Measurements from ENCODE around the gene SGTA. TPM values are rescaled to one million over a fixed set of nuclear protein-coding genes. Genes with fewer than 3 reads are reported as not detected.
A peak's percentile ranks its signal among the peaks of the same experiment; 100 is the strongest.

Gene SGTA
- total and polyA plus RNA-seq, 2 of the 13 experiments (the other 11 are each of a cell fraction or from before 2014, with no cell fraction given): 43.9 to 47.4 TPM

DNA sequence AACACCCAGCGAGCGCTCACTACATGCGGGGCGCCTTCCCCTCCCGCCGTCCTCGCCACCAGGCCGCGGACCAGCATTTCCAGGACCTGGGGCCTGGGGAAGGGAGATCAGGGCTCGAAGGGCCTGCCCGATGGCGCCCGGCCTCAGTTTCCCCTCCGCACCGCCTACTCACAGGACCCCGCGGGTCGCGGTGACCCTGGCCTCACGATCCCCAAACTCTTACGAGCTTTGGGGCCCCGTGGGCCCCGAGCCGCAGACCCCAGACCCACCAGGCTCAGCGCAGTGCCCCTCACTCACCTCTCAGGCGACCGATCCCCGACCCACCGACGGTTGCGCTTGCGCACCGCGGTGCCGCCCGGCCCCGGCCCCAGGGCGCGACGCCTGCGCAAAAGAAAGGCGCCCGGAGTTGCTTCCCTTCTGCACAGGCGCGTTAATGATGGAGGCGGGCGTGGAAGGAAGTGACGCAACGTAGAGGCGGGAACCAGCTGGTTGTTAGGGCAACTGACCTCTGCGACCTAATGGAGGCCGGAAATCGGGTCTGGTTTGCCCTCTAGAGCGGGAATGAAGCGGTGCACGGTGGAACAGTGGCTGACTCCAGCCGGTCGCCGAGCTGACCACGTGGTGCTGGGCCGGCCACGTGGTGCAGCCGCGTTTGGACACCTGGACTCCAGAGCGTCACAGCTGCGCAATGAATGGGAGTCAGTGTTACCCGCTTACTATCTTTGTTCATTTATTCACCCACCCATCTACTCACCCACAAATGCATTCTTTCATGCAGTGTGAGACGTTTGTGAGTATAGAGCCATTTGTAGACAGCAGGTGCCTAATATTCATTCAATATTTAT lies at the start of gene SGTA (continued):
- TF ChIP-seq, protein P1, sequence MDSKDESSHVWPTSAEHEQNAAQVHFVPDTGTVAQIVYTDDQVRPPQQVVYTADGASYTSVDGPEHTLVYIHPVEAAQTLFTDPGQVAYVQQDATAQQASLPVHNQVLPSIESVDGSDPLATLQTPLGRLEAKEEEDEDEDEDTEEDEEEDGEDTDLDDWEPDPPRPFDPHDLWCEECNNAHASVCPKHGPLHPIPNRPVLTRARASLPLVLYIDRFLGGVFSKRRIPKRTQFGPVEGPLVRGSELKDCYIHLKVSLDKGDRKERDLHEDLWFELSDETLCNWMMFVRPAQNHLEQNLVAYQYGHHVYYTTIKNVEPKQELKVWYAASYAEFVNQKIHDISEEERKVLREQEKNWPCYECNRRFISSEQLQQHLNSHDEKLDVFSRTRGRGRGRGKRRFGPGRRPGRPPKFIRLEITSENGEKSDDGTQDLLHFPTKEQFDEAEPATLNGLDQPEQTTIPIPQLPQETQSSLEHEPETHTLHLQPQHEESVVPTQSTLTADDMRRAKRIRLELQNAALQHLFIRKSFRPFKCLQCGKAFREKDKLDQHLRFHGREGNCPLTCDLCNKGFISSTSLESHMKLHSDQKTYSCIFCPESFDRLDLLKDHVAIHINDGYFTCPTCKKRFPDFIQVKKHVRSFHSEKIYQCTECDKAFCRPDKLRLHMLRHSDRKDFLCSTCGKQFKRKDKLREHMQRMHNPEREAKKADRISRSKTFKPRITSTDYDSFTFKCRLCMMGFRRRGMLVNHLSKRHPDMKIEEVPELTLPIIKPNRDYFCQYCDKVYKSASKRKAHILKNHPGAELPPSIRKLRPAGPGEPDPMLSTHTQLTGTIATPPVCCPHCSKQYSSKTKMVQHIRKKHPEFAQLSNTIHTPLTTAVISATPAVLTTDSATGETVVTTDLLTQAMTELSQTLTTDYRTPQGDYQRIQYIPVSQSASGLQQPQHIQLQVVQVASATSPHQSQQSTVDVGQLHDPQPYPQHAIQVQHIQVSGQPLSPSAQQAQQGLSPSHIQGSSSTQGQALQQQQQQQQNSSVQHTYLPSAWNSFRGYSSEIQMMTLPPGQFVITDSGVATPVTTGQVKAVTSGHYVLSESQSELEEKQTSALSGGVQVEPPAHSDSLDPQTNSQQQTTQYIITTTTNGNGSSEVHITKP (CRISPR knock-in tag; IDR thresholded peaks at IDR 0.05; ENCODE audit: low read depth): peak; percentile 62; the same call in 1 of the 2 replicates
- TF ChIP-seq, protein P2, sequence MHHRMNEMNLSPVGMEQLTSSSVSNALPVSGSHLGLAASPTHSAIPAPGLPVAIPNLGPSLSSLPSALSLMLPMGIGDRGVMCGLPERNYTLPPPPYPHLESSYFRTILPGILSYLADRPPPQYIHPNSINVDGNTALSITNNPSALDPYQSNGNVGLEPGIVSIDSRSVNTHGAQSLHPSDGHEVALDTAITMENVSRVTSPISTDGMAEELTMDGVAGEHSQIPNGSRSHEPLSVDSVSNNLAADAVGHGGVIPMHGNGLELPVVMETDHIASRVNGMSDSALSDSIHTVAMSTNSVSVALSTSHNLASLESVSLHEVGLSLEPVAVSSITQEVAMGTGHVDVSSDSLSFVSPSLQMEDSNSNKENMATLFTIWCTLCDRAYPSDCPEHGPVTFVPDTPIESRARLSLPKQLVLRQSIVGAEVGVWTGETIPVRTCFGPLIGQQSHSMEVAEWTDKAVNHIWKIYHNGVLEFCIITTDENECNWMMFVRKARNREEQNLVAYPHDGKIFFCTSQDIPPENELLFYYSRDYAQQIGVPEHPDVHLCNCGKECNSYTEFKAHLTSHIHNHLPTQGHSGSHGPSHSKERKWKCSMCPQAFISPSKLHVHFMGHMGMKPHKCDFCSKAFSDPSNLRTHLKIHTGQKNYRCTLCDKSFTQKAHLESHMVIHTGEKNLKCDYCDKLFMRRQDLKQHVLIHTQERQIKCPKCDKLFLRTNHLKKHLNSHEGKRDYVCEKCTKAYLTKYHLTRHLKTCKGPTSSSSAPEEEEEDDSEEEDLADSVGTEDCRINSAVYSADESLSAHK (CRISPR knock-in tag; IDR thresholded peaks at IDR 0.05; ENCODE audit: borderline replicate concordance): peak; percentile 70; the same call in 1 of the 2 replicates
- TF ChIP-seq ZNF501 (CRISPR knock-in tag; IDR thresholded peaks at IDR 0.05) (peak; percentile 94), ELF4 (CRISPR knock-in tag; IDR thresholded peaks at IDR 0.05; ENCODE audit: borderline replicate concordance) (peak; percentile 78; the same call in 1 of the 2 replicates), HOXA3 (CRISPR knock-in tag; IDR thresholded peaks at IDR 0.05) (peak; percentile 98), ZNF816 (CRISPR knock-in tag; IDR thresholded peaks at IDR 0.05; ENCODE audit: borderline replicate concordance) (peak; percentile 91; the same call in 1 of the 2 replicates), ARID2 (CRISPR knock-in tag; IDR thresholded peaks at IDR 0.05; ENCODE audit: borderline replicate concordance) (peak; percentile 83; the same call in 1 of the 2 replicates), ZNF614 (CRISPR knock-in tag; IDR thresholded peaks at IDR 0.05; ENCODE audit: borderline replicate concordance) (peak; percentile 73; the same call in 1 of the 2 replicates), MAFG (CRISPR knock-in tag; IDR thresholded peaks at IDR 0.05) (no peak), CHD2 (IDR thresholded peaks at IDR 0.05; ENCODE audit: low read depth, low read length) (peak; percentile 60)
- TF ChIP-seq, protein P3, sequence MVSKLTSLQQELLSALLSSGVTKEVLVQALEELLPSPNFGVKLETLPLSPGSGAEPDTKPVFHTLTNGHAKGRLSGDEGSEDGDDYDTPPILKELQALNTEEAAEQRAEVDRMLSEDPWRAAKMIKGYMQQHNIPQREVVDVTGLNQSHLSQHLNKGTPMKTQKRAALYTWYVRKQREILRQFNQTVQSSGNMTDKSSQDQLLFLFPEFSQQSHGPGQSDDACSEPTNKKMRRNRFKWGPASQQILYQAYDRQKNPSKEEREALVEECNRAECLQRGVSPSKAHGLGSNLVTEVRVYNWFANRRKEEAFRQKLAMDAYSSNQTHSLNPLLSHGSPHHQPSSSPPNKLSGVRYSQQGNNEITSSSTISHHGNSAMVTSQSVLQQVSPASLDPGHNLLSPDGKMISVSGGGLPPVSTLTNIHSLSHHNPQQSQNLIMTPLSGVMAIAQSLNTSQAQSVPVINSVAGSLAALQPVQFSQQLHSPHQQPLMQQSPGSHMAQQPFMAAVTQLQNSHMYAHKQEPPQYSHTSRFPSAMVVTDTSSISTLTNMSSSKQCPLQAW (CRISPR knock-in tag; IDR thresholded peaks at IDR 0.05): peak; percentile 91
- TF ChIP-seq, protein P4, sequence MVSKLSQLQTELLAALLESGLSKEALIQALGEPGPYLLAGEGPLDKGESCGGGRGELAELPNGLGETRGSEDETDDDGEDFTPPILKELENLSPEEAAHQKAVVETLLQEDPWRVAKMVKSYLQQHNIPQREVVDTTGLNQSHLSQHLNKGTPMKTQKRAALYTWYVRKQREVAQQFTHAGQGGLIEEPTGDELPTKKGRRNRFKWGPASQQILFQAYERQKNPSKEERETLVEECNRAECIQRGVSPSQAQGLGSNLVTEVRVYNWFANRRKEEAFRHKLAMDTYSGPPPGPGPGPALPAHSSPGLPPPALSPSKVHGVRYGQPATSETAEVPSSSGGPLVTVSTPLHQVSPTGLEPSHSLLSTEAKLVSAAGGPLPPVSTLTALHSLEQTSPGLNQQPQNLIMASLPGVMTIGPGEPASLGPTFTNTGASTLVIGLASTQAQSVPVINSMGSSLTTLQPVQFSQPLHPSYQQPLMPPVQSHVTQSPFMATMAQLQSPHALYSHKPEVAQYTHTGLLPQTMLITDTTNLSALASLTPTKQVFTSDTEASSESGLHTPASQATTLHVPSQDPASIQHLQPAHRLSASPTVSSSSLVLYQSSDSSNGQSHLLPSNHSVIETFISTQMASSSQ (IDR thresholded peaks at IDR 0.05; ENCODE audit: low read depth): peak; percentile 17; the same call in 1 of the 2 replicates
- TF ChIP-seq, protein P4 (CRISPR knock-in tag; IDR thresholded peaks at IDR 0.05; ENCODE audit: borderline replicate concordance): peak; percentile 76
- TF ChIP-seq, protein P5, sequence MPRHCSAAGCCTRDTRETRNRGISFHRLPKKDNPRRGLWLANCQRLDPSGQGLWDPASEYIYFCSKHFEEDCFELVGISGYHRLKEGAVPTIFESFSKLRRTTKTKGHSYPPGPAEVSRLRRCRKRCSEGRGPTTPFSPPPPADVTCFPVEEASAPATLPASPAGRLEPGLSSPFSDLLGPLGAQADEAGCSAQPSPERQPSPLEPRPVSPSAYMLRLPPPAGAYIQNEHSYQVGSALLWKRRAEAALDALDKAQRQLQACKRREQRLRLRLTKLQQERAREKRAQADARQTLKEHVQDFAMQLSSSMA (CRISPR knock-in tag; IDR thresholded peaks at IDR 0.05): peak; percentile 94; the same call in 1 of the 2 replicates

All from HepG2 (cell line).